Superior temporal gyrus (tissue), 1 donor: Measurements from ENCODE around the gene LRRC28.

Experiments used
- DNase-seq: peaks from one replicate; pipeline ENCODE4 v3.0.0-alpha.2; 2016; ENCODE audit errors: extremely low spot score

Gene LRRC28

DNA sequence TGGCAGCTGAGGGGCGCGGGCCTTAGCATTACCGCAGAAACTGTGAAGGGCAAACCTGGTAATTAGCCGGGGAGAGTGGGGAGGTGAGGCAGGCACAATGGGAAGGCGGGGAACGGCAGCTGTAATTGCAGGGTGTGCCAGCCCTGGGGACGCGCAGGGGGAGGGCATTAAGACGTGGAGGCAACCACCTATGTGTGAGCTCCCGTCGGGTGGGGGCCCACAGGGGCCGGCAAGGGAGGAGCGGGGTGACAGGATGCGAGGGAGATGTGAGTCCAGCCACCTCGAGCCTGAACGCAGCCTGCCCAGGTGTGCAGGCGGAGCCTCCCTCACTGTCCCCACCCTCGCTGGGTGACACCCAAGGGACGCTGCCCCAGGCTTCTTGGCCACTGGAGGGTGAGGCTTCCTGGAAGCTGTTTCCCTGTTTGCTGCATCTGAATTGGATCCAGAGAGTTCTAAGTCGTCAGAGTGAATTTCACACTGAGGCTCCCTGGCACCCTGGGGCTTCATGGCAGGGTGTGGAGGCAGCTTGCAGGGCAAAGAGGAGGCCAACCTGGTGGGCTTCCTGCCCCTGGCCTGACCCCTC is 183.9 kb downstream of the LRRC28 start:
- no peak for DNase-seq

DNA sequence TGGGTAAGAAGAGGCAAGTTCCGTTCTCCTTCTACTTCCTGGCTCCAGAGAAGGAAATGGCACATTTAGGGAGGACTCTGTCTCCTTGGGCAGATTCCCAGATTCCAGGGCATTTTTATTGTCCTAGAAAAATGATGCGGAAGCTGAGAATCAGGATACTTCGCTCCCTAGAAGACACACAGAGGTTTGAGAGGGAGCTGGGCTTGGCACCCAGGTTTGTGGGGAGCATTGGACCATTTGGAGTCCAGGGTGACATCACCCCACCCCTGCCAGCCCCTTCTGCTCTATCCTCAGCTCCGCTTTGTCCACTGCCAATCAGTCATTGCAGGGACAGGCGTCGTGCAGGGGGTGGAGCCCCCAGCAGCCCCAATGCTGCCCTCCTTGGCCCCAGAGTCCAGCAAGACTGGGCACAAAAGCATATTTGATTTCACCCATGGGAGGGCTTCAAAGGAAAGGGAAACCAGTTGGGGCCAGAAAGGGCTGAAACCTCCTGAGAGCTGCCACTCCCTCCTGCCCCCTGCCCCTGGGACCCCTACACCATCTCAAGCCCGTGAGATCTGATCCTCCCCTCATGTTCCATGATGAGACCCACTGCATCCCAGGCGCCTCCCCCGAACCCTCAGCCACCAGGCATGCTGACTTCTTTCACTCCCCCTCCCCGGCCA is 184.7 kb downstream of the LRRC28 start:
- DNase-seq: no peak

DNA sequence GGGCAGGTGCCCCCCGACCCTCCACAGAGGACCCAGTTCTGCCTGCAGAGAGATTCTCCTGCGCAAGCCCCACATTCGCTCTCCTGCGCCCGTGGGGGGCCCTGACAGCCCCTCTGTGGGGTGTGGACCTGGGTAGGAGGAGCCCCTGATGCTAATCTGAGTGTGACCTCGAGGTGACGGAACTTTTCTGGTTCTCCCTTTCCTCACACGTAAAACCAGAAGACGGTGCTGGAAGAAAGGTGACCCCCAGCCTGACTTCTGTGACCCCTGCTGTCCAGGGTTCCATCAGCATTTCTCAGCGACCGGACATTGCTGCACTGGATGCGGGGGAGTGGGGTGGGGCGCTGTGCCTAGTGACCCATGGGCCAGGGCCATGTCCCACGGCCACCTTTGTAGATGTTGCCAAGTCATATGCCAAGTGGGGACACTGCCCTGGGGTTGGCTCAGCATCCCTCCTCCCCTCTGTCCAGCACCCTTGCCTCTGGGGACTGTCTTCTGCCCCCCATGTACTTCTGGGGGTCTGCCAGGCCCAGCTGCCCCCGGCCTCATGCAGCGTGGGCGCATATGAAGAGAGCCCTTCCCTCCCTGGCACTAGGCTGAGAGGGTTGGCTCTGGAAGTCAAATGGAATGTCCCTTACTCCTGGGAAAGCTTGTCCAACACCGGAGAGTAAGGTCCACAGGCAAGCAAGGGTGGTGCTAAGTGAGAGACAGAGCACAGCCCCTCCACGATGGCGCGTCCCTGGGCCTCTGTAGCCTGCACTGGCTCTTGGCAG is 185.4 kb downstream of the LRRC28 start:
- no peak for DNase-seq

DNA sequence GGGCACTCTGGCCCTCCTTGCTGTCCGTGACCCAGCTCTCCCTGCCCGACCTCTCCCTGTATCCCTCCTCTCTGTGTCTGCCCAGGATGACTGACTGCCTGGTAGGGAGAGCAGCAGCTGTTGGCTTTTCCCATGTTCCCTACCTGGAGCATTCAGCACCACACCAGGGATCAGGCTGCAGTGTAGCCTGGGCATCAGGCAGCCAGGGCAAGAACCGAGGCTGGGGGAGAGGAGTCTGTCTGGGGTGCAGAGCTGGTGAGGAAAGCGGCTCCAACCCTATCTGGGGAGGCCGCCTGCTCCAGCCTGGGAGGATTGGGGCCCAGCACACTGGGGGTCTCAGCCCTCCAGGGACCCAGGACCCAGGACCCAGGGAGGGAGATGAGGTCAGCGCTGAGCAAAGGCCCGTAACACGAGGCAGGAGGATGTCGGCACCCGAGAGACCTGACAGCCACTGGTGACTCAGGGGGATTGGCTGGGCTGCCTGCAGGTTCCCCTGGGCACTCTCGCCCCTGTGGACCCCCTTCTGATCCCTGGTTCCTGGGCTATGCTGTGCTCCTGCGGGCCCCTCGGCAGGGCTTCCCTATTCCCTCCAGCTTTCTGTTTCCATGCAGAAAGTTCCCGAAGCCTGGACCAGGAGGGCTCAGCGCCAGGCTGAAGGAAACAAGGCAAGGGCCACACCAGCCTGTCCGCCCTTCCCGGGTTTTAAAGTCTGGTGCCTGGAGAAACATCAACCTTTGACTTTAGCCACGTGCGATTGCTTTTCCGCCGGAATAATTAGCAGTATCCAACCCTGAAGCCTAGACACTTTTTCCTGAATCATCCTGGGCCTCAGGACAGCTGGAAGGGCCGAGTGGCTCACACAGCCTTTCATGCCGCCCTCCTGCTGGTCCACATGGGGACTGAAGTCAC is 186.3 kb downstream of the LRRC28 start:
- no peak for DNase-seq

DNA sequence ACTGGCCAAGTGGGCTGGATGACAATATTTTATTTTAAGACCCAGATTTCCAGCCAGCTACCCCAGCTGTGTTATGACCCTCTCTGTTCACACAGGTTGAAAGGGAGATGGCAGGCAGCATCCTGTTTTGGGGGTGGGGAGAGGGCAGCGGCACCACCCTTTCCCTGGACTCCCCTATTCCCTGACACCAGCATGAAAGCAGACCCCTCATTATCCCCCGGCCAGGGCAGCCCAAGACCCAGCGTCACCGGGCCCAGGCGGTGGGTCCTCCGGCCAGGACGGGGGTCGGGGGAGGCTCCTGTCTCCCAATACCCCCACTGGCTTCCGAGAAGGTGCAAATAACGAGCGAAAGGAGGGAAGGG is 186.9 kb downstream of the LRRC28 start:
- no peak for DNase-seq

DNA sequence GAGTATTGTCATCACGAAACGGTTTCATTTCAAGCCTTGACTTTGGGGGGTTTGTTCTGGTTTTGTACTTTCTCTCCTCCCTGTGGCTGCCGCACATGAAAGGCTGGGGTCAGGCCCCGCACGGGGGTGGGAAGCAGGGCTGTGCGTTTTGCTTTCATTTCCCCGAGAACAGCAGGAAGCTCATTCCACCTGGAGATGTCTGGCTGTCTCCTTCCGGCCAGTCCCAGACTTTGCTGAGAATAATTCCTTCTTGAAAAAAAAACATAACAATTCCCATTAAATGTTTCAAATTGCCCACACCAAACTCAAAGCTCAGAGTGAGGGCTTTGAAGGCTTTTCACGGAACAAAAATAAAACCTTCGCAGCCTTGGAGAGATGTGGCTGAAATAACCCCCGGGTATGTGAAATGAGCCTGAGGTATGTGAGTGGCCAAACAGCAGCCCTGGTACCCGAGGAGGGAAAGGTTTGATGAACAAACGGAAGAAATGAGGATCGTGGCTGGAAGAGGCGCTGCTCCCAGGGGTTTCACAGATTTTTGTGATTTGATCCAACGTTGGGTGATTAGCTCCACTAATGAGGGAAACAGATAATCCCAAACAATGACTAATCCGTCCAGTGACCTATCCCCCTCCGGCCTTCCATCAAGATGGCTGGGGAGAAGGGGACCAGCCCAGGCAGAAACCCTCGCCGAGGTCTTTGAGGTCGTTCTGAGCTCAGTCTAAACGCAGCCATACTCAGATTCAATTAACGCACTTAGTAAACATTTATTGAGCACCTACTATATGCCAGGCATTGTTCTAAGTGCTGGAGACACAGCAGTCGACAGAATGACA is 187.6 kb downstream of the LRRC28 start:
- DNase-seq: no peak

DNA sequence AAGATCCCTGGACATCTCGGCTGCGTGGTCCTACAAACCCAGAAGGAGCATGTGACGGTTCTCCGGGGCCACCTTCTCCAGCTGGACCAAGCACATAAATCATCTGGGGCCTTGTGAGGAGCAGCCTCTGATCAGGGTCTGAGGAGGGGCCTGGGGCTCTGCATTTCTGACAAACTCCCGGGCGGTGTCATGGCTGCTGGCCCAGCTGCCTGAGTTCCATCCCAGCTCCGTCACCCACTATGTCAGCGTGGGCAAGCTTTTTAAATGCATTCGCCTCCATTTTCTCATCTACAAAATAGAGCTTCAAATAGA is 188.2 kb downstream of the LRRC28 start:
- no peak for DNase-seq

DNA sequence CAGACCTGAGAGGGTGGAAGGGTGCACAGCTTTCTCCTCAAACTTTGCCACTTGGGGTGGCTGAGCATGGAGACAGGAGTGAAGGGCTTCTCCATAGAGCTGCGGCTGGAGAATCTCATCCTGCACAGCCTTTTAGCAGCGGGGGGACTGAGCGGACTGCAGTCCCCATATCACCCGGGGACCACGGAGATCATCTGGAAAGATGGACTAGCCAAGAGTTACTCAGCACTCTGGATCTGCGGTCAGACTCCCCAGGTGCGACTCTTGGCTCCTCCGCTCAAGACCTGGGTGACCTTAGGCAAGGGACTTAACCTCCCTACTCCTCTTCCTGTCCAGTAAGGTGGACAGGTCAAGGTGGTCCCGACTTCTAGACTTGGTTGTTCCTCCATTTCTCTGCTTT is 188.7 kb downstream of the LRRC28 start:
- DNase-seq: no peak
